Measurements from ENCODE around the gene CTU2. TPM values are rescaled to one million over a fixed set of nuclear protein-coding genes. Genes with fewer than 3 reads are reported as not detected.
"Not testable (repeated sequence)": the region's sequence is repeated elsewhere in the genome, so short reads cannot be mapped to it uniquely, and the experiment has no call there.

The CTU2 gene
- total RNA-seq, 1 donor from 2014 or later = 21.3 TPM

- Histone ChIP-seq H3K4me1 (peaks cover 17% of the 10 kb centered on the region), H3K9me3 (no peaks in the 10 kb centered on the region), H3K27ac (peak overlapping the region; percentile 85), H3K36me3 (peaks cover 7% of the 10 kb centered on the region), H3K27me3 (no peaks in the 10 kb centered on the region), H3K4me3 (peak overlapping the region; percentile 78)
- TF ChIP-seq CTCF (IDR thresholded peaks at IDR 0.05) = no peak
- intact Hi-C loops (cut with DNase I) = no loop called here
- DNase-seq (peak; percentile 68), ATAC-seq (no peak)
These were observed 44.0 kb upstream of the CTU2 start for GRCh38 chr16:88662222-88662842.

- intact Hi-C loops (cut with DNase I) = no loop called here
- TF ChIP-seq CTCF (IDR thresholded peaks at IDR 0.05) = no peak
- ATAC-seq (peak; percentile 99), DNase-seq (peak; percentile 98)
- H3K9me3 ChIP-seq = no peaks in the 10 kb centered on the region
- peak within 1 kb of the TSS; percentile 78 for H3K4me3 ChIP-seq
- H3K27me3 ChIP-seq = no peaks in the 10 kb centered on the region
- peaks cover 17% of the 10 kb centered on the region for H3K4me1 ChIP-seq
- peak within 1 kb of the TSS; percentile 85 for H3K27ac ChIP-seq
- no peaks in the 10 kb centered on the region for H3K36me3 ChIP-seq
These were observed 43.3 kb upstream of the CTU2 start, which contains the start of gene MVD for GRCh38 chr16:88662843-88663606. MVD (minus strand) TSS chr16:88663091; CDS start chr16:88663080, 11 bp downstream.

GRCh38 chr16:88665148-88665547, 41.2 kb upstream of the CTU2 start:
- H3K36me3 ChIP-seq = no peaks in the 10 kb centered on the region
- H3K27ac ChIP-seq = no peak overlapping the region
- TF ChIP-seq CTCF (IDR thresholded peaks at IDR 0.05) = no peak
- H3K9me3 ChIP-seq = no peaks in the 10 kb centered on the region
- no peak for DNase-seq
- H3K4me1 ChIP-seq = peaks cover 17% of the 10 kb centered on the region
- no peak overlapping the region for H3K4me3 ChIP-seq
- no peaks in the 10 kb centered on the region for H3K27me3 ChIP-seq
- intact Hi-C loops (cut with DNase I) = no loop called here
- no peak for ATAC-seq

- intact Hi-C loops (cut with DNase I) = no loop called here
- no peaks in the 10 kb centered on the region for H3K27me3 ChIP-seq
- H3K4me1 ChIP-seq = peaks cover 17% of the 10 kb centered on the region
- no peaks in the 10 kb centered on the region for H3K36me3 ChIP-seq
- ATAC-seq (no peak), DNase-seq (no peak)
- H3K27ac ChIP-seq = no peak overlapping the region
- H3K9me3 ChIP-seq = no peaks in the 10 kb centered on the region
- TF ChIP-seq CTCF (IDR thresholded peaks at IDR 0.05) = no peak
- no peak overlapping the region for H3K4me3 ChIP-seq
These were observed 40.7 kb upstream of the CTU2 start for GRCh38 chr16:88665570-88665969.

- no peak overlapping the region for H3K4me3 ChIP-seq
- intact Hi-C loops (cut with DNase I) = no loop called here
- no peaks in the 10 kb centered on the region for H3K9me3 ChIP-seq
- peaks cover 3% of the 10 kb centered on the region for H3K4me1 ChIP-seq
- no peak for TF ChIP-seq CTCF (IDR thresholded peaks at IDR 0.05)
- H3K27ac ChIP-seq = no peak overlapping the region
- H3K36me3 ChIP-seq = no peaks in the 10 kb centered on the region
- no peaks in the 10 kb centered on the region for H3K27me3 ChIP-seq
- no peak for DNase-seq
- no peak for ATAC-seq
These were observed 38.8 kb upstream of the CTU2 start for GRCh38 chr16:88667461-88667860.

- ATAC-seq = not testable (repeated sequence)
These were observed 36.8 kb upstream of the CTU2 start for GRCh38 chr16:88669493-88669892.

More at GRCh38 chr16:88669493-88669892, 36.8 kb upstream of the CTU2 start:
- H3K9me3 ChIP-seq; H3K36me3 ChIP-seq; H3K4me3 ChIP-seq; DNase-seq; intact Hi-C loops (cut with DNase I); H3K27me3 ChIP-seq; H3K27ac ChIP-seq; H3K4me1 ChIP-seq: not testable (repeated sequence)

Data from upper lobe of right lung (tissue), 1 donor.